SK-N-SH treated with all-trans-retinoic acid at 6 μM for 48 hours (cell line): ENCODE data around the gene THSD4.
"Not testable (repeated sequence)": the region's sequence is repeated elsewhere in the genome, so short reads cannot be mapped to it uniquely, and the experiment has no call there.

Experiments used
- ATAC-seq: fragments of 200-7000 bp; cut with Tn5 transposase; 3 replicates; pipeline ENCODE4 v1.9.1; 2020; ENCODE audit warnings: mild to moderate bottlenecking, moderate library complexity
- ARNTL ChIP-seq: fragments of 450-650 bp; formaldehyde crosslinking; IDR thresholded peaks from 2 replicates; pipeline ENCODE4 v1.5.0; 2020; ENCODE audit warnings: low read depth, mild to moderate bottlenecking, moderate library complexity, borderline replicate concordance
- BACH2 ChIP-seq: fragments of 250-450 bp; sonication (Bioruptor Pico); IDR thresholded peaks from 2 replicates; pipeline ENCODE4 v1.9.0; 2021; ENCODE audit warnings: mild to moderate bottlenecking, borderline replicate concordance
- CSDC2 ChIP-seq: fragments of 250-450 bp; sonication (Bioruptor Pico); IDR thresholded peaks from 2 replicates; pipeline ENCODE4 v1.5.0; 2020; ENCODE audit warnings: mild to moderate bottlenecking, moderate library complexity
- CSRNP3 ChIP-seq: fragments of 250-450 bp; sonication (Bioruptor Pico); IDR thresholded peaks from 2 replicates; pipeline ENCODE4 v1.5.1; 2021; ENCODE audit warnings: mild to moderate bottlenecking, moderate library complexity
- ESRRG ChIP-seq: fragments of 250-450 bp; sonication (Bioruptor Pico); IDR thresholded peaks from 2 replicates; pipeline ENCODE4 v1.6.1; 2021; ENCODE audit warnings: mild to moderate bottlenecking
- GLIS3 ChIP-seq: fragments of 250-450 bp; sonication (Bioruptor Pico); IDR thresholded peaks from 2 replicates; pipeline ENCODE4 v1.5.0; 2020; ENCODE audit warnings: mild to moderate bottlenecking, moderate library complexity
- ISL1 ChIP-seq: fragments of 250-450 bp; sonication (Bioruptor Pico); IDR thresholded peaks from 2 replicates; pipeline ENCODE4 v2.1.2; 2022; ENCODE audit warnings: mild to moderate bottlenecking, moderate library complexity
- OSR1 ChIP-seq: fragments of 250-450 bp; sonication (Bioruptor Pico); IDR thresholded peaks from 2 replicates; pipeline ENCODE4 v1.8.0; 2022; ENCODE audit warnings: moderate library complexity, mild to moderate bottlenecking, inconsistent platforms
- PPARA ChIP-seq: fragments of 250-450 bp; sonication (Bioruptor Pico); IDR thresholded peaks from 2 replicates; pipeline ENCODE4 v1.5.0; 2020; ENCODE audit warnings: mild to moderate bottlenecking, borderline replicate concordance
- RARB ChIP-seq: fragments of 250-450 bp; sonication (Bioruptor Pico); IDR thresholded peaks from 2 replicates; pipeline ENCODE4 v1.8.0; 2021; ENCODE audit warnings: mild to moderate bottlenecking, moderate library complexity
- SNAI2 ChIP-seq: fragments of 250-450 bp; sonication (Bioruptor Pico); IDR thresholded peaks from 2 replicates; pipeline ENCODE4 v1.5.0; 2020; ENCODE audit warnings: mild to moderate bottlenecking, moderate library complexity
- TCF4 ChIP-seq: fragments of 250-450 bp; sonication (Bioruptor Pico); IDR thresholded peaks from 2 replicates; pipeline ENCODE4 v1.8.0; 2021; ENCODE audit warnings: mild to moderate bottlenecking, moderate library complexity, borderline replicate concordance
- TSHZ2 ChIP-seq: fragments of 250-450 bp; sonication (Bioruptor Pico); IDR thresholded peaks from 2 replicates; pipeline ENCODE4 v1.5.0; 2020; ENCODE audit warnings: mild to moderate bottlenecking, moderate library complexity
- ZC3H10 ChIP-seq: fragments of 250-450 bp; sonication (Bioruptor Pico); IDR thresholded peaks from 2 replicates; pipeline ENCODE4 v1.5.1; 2021; ENCODE audit warnings: mild to moderate bottlenecking, moderate library complexity
- ZFP3 ChIP-seq: fragments of 250-450 bp; sonication (Bioruptor Pico); IDR thresholded peaks from 2 replicates; pipeline ENCODE4 v1.5.0; 2020; ENCODE audit warnings: mild to moderate bottlenecking, moderate library complexity
- ZNF565 ChIP-seq: fragments of 450-650 bp; formaldehyde crosslinking; conservative IDR thresholded peaks from 2 replicates; pipeline ENCODE4 v1.5.0; 2020; ENCODE audit warnings: low read depth, mild to moderate bottlenecking, moderate library complexity
- ZNF70 ChIP-seq: fragments of 450-650 bp; formaldehyde crosslinking; IDR thresholded peaks from 2 replicates; pipeline ENCODE4 v1.5.0; 2020; ENCODE audit warnings: mild to moderate bottlenecking, moderate library complexity
- ZNF8 ChIP-seq: fragments of 450-650 bp; formaldehyde crosslinking; IDR thresholded peaks from 2 replicates; pipeline ENCODE4 v1.5.0; 2020; ENCODE audit warnings: mild to moderate bottlenecking, moderate library complexity
- TF ChIP-seq, protein P1 (sequence below): fragments of 250-450 bp; sonication (Bioruptor Pico); IDR thresholded peaks from 2 replicates; pipeline ENCODE4 v1.8.0; 2021; ENCODE audit warnings: low read depth, mild to moderate bottlenecking, moderate library complexity, borderline replicate concordance
- TF ChIP-seq, protein P2 (sequence below): fragments of 250-450 bp; sonication (Bioruptor Pico); IDR thresholded peaks from 2 replicates; pipeline ENCODE4 v1.8.0; 2020; ENCODE audit warnings: mild to moderate bottlenecking, moderate library complexity, borderline replicate concordance
- TF ChIP-seq, protein P3 (sequence below): fragments of 250-450 bp; sonication (Bioruptor Pico); IDR thresholded peaks from 2 replicates; pipeline ENCODE4 v1.5.1; 2020; ENCODE audit warnings: low read depth, mild to moderate bottlenecking, moderate library complexity

Gene THSD4

GRCh38 chr15:71316911-71317310 is 201.6 kb downstream of the THSD4 start (continued):
- TF ChIP-seq, protein P1, sequence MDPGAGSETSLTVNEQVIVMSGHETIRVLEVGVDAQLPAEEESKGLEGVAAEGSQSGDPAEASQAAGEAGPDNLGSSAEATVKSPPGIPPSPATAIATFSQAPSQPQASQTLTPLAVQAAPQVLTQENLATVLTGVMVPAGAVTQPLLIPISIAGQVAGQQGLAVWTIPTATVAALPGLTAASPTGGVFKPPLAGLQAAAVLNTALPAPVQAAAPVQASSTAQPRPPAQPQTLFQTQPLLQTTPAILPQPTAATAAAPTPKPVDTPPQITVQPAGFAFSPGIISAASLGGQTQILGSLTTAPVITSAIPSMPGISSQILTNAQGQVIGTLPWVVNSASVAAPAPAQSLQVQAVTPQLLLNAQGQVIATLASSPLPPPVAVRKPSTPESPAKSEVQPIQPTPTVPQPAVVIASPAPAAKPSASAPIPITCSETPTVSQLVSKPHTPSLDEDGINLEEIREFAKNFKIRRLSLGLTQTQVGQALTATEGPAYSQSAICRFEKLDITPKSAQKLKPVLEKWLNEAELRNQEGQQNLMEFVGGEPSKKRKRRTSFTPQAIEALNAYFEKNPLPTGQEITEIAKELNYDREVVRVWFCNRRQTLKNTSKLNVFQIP (CRISPR knock-in tag) = no peak
- TF ChIP-seq TSHZ2 (CRISPR knock-in tag) (no peak), ZC3H10 (CRISPR knock-in tag) (no peak), ISL1 (no peak), TCF4 (CRISPR knock-in tag) (no peak), ZNF70 (CRISPR knock-in tag) (no peak), GLIS3 (CRISPR knock-in tag) (no peak), ESRRG (no peak), OSR1 (CRISPR knock-in tag) (no peak)

GRCh38 chr15:71319424-71319823 is 204.2 kb downstream of the THSD4 start:
- ATAC-seq = not testable (repeated sequence)

GRCh38 chr15:71319935-71320334 is 204.7 kb downstream of the THSD4 start:
- ATAC-seq = no peak
- TF ChIP-seq ZNF70 (CRISPR knock-in tag) (no peak), ZFP3 (CRISPR knock-in tag) (no peak), ZNF565 (CRISPR knock-in tag) (no peak), TCF4 (CRISPR knock-in tag) (no peak), BACH2 (CRISPR knock-in tag) (no peak)

DNA sequence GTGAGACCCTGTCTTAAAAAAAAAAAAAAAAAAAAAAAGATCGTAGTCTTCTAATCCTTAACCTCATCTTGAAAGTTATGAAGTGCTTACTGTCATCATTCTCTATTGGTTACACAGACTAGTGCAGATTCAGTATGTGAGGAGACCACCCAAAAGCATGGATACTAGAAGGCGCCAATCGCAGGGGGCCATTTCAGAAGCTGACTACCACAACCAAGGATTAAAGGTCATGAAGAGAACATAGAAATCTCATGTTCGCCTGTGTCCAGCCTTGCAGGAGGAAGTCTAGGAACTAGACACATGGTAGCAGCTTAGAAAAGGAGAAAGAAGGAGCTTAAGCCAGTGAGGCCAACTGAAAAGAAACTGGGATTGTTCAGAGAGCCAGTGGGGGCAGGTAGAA is 207.8 kb downstream of the THSD4 start:
- no peak for ATAC-seq
- TF ChIP-seq ZNF70 (CRISPR knock-in tag) = no peak
- no peak for TF ChIP-seq CSRNP3
- TF ChIP-seq ZFP3 (CRISPR knock-in tag) = no peak
- TF ChIP-seq RARB (CRISPR knock-in tag) = no peak
- no peak for TF ChIP-seq CSDC2 (CRISPR knock-in tag)
- no peak for TF ChIP-seq ZNF8
- TF ChIP-seq TCF4 (CRISPR knock-in tag) = no peak
- no peak for TF ChIP-seq OSR1 (CRISPR knock-in tag)
- TF ChIP-seq TSHZ2 (CRISPR knock-in tag) = no peak
- TF ChIP-seq ZC3H10 (CRISPR knock-in tag) = no peak
- TF ChIP-seq, protein P1 (CRISPR knock-in tag) = no peak
- TF ChIP-seq ZNF565 (CRISPR knock-in tag) = no peak
- no peak for TF ChIP-seq ESRRG
- TF ChIP-seq, protein P2, sequence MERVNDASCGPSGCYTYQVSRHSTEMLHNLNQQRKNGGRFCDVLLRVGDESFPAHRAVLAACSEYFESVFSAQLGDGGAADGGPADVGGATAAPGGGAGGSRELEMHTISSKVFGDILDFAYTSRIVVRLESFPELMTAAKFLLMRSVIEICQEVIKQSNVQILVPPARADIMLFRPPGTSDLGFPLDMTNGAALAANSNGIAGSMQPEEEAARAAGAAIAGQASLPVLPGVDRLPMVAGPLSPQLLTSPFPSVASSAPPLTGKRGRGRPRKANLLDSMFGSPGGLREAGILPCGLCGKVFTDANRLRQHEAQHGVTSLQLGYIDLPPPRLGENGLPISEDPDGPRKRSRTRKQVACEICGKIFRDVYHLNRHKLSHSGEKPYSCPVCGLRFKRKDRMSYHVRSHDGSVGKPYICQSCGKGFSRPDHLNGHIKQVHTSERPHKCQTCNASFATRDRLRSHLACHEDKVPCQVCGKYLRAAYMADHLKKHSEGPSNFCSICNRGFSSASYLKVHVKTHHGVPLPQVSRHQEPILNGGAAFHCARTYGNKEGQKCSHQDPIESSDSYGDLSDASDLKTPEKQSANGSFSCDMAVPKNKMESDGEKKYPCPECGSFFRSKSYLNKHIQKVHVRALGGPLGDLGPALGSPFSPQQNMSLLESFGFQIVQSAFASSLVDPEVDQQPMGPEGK (CRISPR knock-in tag) = no peak
- TF ChIP-seq, protein P3, sequence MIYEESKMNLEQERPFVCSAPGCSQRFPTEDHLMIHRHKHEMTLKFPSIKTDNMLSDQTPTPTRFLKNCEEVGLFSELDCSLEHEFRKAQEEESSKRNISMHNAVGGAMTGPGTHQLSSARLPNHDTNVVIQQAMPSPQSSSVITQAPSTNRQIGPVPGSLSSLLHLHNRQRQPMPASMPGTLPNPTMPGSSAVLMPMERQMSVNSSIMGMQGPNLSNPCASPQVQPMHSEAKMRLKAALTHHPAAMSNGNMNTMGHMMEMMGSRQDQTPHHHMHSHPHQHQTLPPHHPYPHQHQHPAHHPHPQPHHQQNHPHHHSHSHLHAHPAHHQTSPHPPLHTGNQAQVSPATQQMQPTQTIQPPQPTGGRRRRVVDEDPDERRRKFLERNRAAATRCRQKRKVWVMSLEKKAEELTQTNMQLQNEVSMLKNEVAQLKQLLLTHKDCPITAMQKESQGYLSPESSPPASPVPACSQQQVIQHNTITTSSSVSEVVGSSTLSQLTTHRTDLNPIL = no peak
- no peak for TF ChIP-seq ARNTL (CRISPR knock-in tag)
- TF ChIP-seq PPARA (CRISPR knock-in tag) = no peak
- no peak for TF ChIP-seq BACH2 (CRISPR knock-in tag)
- no peak for TF ChIP-seq ISL1
- TF ChIP-seq SNAI2 = no peak
